ENCODE measurements around the gene OSBPL2. TPM values are rescaled to one million over a fixed set of nuclear protein-coding genes. Genes with fewer than 3 reads are reported as not detected.

The OSBPL2 gene
- total RNA-seq, 1 experiment from 2014 or later = 41.4 TPM

DNA sequence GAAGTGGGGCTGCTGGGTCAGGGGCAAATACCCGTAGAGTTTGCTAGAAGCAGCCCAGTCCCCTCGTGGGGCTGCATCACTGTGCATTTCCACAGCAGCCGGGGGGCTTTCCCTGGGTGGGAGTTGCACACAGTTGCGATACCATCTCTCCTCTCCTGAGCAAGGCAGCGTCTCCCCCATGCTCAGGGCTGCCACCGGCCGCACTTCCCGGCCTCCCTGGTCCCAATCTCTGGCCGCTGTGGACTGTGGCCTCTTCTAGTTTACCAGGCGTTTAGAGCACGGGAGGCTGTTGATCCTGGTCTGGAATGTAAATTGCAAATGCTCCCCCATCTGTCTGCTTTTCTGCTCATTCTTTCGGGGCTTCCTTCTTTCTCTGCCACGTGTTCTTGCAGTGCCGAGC is 31.1 kb downstream of the OSBPL2 start:
- intact Hi-C loops (cut with micrococcal nuclease; ENCODE audit: unreplicated experiment) = no loop called here
- DNase-seq (ENCODE audit: low read depth, low spot score) (no peak), ATAC-seq (no peak)
- ChIA-PET POLR2A (no interaction called here), CTCF (no interaction called here)
- peaks cover 4% of the 10 kb centered on the region; the same call in 1 of the 2 replicates for H3K9me3 ChIP-seq (ENCODE audit: control insufficient read depth, insufficient read depth, low read depth, low read length)
- H3K4me1 ChIP-seq (ENCODE audit: control insufficient read depth, insufficient read depth, low read length) = no peaks in the 10 kb centered on the region
- no peak overlapping the region for H3K27ac ChIP-seq (ENCODE audit: low read length)
- TF ChIP-seq, protein P1, sequence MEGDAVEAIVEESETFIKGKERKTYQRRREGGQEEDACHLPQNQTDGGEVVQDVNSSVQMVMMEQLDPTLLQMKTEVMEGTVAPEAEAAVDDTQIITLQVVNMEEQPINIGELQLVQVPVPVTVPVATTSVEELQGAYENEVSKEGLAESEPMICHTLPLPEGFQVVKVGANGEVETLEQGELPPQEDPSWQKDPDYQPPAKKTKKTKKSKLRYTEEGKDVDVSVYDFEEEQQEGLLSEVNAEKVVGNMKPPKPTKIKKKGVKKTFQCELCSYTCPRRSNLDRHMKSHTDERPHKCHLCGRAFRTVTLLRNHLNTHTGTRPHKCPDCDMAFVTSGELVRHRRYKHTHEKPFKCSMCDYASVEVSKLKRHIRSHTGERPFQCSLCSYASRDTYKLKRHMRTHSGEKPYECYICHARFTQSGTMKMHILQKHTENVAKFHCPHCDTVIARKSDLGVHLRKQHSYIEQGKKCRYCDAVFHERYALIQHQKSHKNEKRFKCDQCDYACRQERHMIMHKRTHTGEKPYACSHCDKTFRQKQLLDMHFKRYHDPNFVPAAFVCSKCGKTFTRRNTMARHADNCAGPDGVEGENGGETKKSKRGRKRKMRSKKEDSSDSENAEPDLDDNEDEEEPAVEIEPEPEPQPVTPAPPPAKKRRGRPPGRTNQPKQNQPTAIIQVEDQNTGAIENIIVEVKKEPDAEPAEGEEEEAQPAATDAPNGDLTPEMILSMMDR (IDR thresholded peaks at IDR 0.05) = no peak
- TF ChIP-seq POLR2AphosphoS5 (IDR thresholded peaks at IDR 0.05; ENCODE audit: low read depth, low read length) (no peak), SIN3A (IDR thresholded peaks at IDR 0.05; ENCODE audit: borderline replicate concordance, insufficient read depth, low read depth, low read length) (no peak), TCF7L2 (IDR thresholded peaks at IDR 0.05; ENCODE audit: low read depth, low read length) (no peak)
- TF ChIP-seq, protein P2, sequence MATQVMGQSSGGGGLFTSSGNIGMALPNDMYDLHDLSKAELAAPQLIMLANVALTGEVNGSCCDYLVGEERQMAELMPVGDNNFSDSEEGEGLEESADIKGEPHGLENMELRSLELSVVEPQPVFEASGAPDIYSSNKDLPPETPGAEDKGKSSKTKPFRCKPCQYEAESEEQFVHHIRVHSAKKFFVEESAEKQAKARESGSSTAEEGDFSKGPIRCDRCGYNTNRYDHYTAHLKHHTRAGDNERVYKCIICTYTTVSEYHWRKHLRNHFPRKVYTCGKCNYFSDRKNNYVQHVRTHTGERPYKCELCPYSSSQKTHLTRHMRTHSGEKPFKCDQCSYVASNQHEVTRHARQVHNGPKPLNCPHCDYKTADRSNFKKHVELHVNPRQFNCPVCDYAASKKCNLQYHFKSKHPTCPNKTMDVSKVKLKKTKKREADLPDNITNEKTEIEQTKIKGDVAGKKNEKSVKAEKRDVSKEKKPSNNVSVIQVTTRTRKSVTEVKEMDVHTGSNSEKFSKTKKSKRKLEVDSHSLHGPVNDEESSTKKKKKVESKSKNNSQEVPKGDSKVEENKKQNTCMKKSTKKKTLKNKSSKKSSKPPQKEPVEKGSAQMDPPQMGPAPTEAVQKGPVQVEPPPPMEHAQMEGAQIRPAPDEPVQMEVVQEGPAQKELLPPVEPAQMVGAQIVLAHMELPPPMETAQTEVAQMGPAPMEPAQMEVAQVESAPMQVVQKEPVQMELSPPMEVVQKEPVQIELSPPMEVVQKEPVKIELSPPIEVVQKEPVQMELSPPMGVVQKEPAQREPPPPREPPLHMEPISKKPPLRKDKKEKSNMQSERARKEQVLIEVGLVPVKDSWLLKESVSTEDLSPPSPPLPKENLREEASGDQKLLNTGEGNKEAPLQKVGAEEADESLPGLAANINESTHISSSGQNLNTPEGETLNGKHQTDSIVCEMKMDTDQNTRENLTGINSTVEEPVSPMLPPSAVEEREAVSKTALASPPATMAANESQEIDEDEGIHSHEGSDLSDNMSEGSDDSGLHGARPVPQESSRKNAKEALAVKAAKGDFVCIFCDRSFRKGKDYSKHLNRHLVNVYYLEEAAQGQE (IDR thresholded peaks at IDR 0.05; ENCODE audit: insufficient read depth in 1 of 2, low read depth in 2 of 2, low read length in 1 of 2) = no peak
- no TSS peak for BruUV-seq (replicated peaks)
- H3K27me3 ChIP-seq (ENCODE audit: control insufficient read depth, insufficient read depth, low read length) = no peaks in the 10 kb centered on the region
- no peaks in the 10 kb centered on the region for H3K36me3 ChIP-seq (ENCODE audit: control insufficient read depth, insufficient read depth, low read length)
- H3K4me3 ChIP-seq (ENCODE audit: low read depth in 2 of 2, low read length in 2 of 2) = no peak overlapping the region
- in situ Hi-C loops (cut with HindIII; ENCODE audit: low pct_unique_long_range_greater_than_20kb, low sequenced_read_pairs) = no loop called here

DNA sequence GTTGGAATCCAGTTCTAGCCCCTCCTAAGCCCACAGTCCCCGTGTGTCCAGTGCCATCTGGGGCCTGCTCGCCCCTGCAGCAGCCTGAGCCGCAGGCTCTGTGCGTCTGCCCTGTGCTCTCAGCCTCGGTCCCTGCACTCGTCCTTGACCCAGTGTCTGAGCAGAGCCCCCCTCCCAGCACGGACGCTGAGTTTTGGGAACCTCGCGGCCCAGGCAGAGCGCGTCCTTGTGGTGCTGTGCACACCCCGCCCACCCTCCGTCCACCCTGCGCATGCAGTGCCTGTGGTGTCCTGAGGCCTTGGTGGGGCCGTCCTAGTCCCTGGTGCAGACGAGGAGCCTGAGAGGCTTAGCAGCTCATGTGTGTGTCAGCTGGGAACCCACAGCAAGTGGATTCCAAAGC is 31.6 kb downstream of the OSBPL2 start:
- H3K27me3 ChIP-seq (ENCODE audit: control insufficient read depth, insufficient read depth, low read length) = no peaks in the 10 kb centered on the region
- ChIA-PET CTCF (no interaction called here), POLR2A (no interaction called here)
- H3K4me3 ChIP-seq (ENCODE audit: low read depth in 2 of 2, low read length in 2 of 2) = no peak overlapping the region
- TF ChIP-seq TCF7L2 (IDR thresholded peaks at IDR 0.05; ENCODE audit: low read depth, low read length) = no peak
- no peak for TF ChIP-seq POLR2AphosphoS5 (IDR thresholded peaks at IDR 0.05; ENCODE audit: low read depth, low read length)
- TF ChIP-seq SIN3A (IDR thresholded peaks at IDR 0.05; ENCODE audit: borderline replicate concordance, insufficient read depth, low read depth, low read length) = no peak
- TF ChIP-seq, protein P1 (IDR thresholded peaks at IDR 0.05) = no peak
- TF ChIP-seq, protein P2 (IDR thresholded peaks at IDR 0.05; ENCODE audit: insufficient read depth in 1 of 2, low read depth in 2 of 2, low read length in 1 of 2) = no peak
- no peaks in the 10 kb centered on the region for H3K4me1 ChIP-seq (ENCODE audit: control insufficient read depth, insufficient read depth, low read length)
- in situ Hi-C loops (cut with HindIII; ENCODE audit: low pct_unique_long_range_greater_than_20kb, low sequenced_read_pairs) = no loop called here
- BruUV-seq (replicated peaks) = no TSS peak
- H3K9me3 ChIP-seq (ENCODE audit: control insufficient read depth, insufficient read depth, low read depth, low read length) = peaks cover 4% of the 10 kb centered on the region; the same call in 1 of the 2 replicates
- ATAC-seq (no peak), DNase-seq (ENCODE audit: low read depth, low spot score) (no peak)
- H3K36me3 ChIP-seq (ENCODE audit: control insufficient read depth, insufficient read depth, low read length) = no peaks in the 10 kb centered on the region
- no peak overlapping the region for H3K27ac ChIP-seq (ENCODE audit: low read length)
- intact Hi-C loops (cut with micrococcal nuclease; ENCODE audit: unreplicated experiment) = no loop called here
